Fibroblast of gingiva (primary cell): Measurements from ENCODE around the gene SBNO2.
A peak's percentile ranks its signal among the peaks of the same experiment; 100 is the strongest.

Source experiments
- DNase-seq: peaks from one replicate; pipeline ENCODE4 v3.0.0-alpha.2; 2011; ENCODE audit warnings: low read depth

SBNO2 gene

DNA sequence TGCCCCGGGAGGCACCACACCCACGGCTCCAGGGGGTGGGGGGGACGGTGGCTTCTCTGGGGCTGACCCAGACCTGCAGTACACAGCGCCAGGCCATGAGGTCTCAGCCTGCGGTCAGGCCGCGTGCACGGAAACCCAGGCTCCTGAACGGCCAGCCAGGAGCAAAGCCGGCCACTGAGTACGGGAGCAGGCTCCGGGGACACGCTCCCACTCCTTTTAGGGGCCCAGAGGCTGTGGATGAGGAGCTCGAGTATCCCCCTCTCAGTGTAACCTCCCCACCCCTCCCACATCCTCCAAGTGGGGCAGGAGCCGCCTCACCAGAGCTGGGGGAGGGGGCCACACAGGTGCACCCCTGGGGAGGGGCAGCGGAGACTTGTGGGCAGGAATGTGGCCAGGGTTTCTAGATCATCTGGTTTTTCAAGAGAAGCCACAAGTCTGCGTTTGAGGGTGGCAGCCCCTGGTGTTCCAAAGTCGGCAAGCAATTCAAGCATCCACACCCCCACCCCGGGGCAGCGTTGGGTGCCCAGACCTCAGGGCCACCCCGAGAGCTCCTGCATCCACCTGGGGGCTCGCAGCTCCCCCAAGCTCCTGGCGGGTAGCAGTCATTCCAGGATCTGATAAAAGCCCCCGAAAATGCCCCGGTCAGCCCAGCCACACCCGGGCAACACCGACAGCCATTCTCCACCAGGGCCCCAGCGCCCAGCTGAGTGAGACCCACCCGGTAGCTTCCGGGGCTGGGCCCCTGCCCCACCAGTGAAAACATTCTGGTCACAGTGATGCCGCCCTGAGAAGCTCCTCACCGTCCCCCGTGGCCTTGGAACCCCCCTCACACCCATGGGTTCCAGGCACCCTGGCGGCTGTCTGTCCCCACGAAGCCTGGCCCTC is 6.1 kb downstream of the SBNO2 start:
- no peak for DNase-seq

GRCh38 chr19:1166872-1167573 is 7.0 kb downstream of the SBNO2 start:
- no peak for DNase-seq

DNA sequence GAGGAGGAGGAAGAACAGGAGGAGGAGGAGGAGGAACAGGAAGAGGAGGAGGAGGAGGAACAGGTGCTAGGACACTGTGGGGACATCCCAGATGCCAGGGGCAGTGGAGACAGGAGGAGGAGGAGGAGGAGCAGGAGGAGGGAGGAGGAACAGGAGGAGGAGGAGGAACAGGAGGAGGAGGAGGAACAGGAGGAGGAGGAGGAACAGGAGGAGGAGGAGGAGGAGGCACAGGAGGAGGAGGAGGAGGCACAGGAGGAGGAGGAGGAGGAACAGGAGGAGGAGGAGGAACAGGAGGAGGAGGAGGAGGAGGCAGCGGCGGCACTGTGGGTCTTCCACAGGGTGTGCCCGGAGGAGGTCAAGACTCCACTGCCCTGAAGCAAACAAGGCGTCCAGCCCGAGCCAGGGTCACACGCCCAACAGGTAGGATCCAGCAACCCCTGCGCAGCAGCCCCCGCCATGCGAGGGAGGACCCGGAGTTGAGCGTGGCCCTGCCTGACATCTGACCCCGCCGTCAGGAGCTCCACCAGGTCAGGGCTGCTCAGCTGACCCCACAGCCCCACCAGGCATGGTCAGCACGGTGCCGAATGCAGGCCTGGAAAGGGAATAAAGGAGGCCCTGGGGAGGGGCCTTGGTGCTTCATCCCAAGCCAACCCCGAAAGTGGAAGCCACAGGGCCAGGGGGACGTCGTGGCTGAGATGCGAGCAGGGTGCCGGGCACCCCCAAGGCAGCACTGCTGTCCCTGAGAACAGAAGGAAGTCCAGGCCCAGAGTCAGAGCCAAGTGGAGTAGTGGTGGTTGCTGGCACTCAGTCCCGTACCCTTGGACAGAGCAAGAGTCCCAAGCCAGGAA is 9.2 kb downstream of the SBNO2 start:
- peak; percentile 51 for DNase-seq

DNA sequence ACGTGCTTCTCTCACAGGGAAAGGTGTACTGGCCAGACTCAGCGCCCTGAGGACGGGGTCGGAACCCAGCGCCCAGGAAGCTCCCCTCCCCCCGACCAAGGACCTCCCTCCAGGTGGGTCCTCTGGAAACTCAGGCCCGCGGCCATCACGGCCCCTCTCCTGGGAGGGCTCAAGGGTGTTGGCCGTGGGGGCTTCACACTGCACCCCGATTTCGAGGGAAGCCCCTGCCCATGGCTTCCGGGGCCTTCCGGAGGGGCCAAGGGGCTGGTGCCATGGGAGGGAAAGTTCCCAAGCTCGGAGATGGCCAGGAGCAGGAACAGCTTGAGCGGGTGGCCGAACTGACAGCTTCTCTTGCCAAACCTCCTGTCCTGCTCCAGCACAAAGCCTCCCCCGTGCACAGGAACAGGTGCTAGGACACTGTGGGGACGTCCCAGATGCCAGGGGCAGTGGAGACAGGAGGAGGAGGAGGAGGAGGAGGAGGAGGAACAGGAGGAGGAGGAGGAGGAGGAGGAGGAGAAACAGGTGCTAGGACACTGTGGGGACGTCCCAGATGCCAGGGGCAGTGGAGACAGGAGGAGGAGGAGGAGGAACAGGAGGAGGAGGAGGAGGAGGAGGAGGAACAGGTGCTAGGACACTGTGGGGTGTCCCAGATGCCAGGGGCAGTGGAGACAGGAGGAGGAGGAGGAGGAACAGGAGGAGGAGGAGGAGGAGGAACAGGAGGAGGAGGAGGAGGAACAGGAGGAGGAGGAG is 10.0 kb downstream of the SBNO2 start:
- DNase-seq: no peak

DNA sequence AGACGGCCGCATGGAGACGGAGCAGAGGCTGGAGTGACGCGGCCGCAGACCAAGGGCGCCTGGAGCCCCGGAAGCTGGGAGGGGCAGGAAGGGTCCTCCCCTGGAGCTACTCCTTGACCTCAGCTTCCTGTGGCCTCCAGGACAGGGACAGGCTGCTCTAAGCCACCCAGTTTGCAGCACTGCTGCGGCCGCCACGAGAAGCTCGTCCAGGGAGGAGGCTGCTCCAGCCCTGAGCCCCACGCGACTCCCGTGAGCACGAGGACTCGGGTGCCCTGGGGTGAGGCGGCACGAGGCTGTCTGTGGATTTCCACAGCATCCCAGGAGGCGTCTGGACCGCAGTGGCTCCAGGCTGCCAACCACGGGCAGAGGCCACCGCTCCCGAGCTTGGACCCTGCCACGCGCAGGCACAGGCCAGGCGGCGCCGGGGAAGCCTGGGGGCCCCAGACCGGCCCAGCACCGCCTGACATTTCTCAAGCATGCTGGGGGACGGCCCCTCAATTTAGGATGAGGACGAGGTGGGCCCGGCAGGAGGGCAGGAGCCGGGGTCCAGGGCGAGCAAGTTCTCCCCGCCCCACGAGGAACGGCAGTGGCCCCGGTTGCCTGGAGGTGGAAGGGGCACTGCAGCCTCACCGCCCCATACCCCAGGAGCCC is 10.7 kb downstream of the SBNO2 start:
- no peak for DNase-seq

- no peak for DNase-seq
These were observed 11.4 kb downstream of the SBNO2 start for GRCh38 chr19:1162404-1163282.

DNA sequence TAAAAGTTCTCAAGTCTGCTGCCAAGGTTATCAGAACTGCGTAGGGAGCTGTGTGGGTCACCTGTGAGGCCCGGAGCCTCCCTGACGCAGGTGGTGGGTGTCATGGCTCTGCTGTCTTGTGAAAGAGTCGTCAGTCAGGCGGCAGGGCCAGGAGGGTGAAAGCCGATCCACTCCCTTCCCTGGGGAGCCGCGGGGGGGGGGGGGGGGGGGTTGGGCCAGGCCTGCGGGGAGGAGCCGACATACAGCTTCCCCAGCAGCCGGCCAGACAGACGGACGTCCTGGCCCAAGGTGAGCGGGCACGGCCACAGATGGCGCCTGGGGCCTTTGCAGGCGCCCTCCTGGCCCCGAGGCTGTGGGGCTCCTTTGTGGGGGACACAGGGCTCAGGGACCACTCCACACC is 12.4 kb downstream of the SBNO2 start:
- DNase-seq: peak; percentile 57

- no peak for DNase-seq
These were observed 14.0 kb downstream of the SBNO2 start for GRCh38 chr19:1159864-1160595.

DNA sequence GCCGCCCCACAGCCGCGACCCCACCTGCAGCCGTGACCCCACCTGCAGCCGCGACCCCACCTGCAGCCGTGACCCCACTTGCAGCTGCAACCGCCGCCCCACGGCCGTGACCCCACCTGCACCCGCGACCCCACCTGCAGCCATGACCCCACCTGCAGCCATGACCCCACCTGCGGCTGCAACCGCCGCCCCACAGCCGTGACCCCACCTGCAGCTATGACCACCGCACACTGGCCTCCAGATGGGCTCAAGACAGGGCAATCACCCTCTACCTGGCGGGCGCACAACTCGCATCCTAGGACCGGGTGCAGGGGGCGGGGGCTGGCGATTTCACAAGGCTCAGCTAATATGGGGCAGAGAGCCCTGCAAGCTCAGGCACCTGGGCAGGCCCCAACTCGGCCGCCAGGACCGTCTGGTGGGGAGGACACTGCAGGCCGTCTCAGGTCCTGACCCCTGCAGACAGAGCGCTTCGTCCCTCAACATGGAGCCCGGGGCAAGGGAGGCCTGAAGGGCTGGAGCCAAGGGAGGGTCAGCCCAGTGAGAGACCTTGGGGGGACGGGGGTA is 15.1 kb downstream of the SBNO2 start:
- no peak for DNase-seq

DNA sequence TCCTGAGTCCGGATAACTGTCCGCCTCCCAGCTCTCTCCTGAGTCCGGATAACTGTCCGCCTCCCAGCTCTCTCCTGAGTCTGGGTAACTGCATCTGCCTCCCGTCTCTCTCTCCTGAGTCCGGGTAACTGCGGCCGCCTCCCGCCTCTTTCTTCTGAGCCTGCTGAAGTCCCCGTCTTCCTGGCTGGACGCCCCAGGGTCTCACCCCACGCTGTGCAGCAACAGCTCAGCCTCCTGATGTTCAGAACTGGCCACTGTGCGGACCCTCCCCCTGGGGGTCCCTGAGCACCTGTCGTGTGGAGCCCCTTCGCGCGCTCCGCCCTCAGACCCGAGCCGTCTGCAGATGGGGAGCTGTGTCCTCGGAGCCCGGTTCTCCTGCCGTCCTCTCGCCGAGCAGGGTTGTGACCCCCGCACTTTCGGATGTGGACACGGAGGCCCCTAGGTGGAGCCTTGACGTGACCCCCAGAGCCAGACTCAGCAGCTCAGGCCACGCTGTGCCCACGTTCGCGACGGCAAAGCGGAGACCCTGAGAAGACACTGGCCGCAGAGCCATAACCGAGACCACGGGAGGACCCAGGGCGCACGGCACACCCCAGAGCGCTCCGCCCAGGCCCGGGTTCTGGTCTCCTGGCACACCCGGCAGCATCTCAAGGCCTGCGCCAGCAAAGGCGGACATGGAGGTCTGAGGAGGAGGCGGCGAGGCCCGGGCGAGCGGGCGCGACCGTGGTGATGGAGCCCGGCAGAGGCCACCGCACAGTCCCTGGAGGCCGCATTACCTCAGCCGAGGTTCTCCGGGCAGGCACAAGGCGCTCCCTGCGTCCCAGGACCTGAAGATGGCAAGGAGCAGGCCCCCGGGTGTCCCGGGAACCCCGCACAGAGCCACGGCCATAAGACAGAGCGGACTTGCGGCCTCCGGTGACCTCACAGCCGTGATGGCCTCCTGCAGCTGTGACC is 15.9 kb downstream of the SBNO2 start:
- no peak for DNase-seq

- no peak for DNase-seq
These were observed 17.0 kb downstream of the SBNO2 start for GRCh38 chr19:1156830-1157615.

DNA sequence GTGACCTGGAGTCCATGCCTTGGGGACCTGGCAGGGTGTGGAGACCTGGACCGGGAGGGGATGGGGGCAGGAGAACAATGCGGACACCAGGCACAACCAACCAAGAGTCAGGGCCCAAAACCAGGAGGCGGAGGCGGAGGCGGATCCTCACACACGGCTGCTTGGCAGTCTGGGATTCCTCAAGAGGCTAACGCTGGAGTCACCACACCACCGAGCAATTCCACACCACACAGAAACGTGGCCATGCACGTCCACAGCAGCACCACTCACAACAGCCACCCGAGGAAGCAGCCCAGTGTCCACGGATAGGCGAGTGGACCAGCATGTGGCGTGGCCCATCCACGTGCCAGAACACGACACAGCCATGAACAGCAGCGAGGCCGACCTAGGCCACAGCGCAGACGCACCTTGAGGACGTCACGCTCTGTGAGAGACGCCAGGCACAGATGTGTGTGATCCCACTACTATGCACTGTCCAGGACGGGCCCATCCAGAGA is 17.7 kb downstream of the SBNO2 start:
- peak; percentile 65 for DNase-seq

- peak; percentile 36 for DNase-seq
These were observed 18.4 kb downstream of the SBNO2 start for GRCh38 chr19:1155352-1156304.

DNA sequence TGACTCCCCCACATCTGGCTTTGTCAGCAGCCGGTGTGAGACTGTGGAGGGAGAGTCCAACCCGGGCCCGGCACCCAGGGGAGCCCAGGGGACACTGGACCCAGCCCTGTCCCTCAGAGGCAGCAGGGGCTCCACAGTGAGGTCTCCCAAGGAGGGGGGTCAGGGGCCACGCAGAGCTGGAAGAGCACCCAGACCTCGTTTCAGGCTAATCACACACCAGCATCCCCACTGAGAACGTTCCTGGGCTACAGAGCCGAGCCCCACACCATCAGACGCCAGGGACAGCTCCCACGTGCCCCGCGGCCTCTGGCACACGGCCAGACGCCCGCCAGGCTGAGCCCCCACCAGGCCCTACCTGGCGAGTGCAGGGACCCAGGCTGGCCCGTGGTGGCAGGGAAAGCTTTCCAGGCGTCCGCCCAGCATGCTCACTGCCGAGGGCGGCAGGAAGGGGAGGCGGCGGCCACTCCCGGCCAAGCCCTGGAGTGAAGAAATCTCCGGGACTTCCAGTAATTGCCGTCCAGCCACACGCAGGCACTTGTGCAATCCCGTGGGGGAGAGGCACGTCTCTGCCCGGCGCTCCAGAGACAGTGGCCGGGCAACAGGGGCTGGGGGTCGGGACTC is 19.2 kb downstream of the SBNO2 start:
- peak; percentile 93 for DNase-seq
